Ishikawa (cell line): ENCODE data around the gene ALOX5.

ENCODE experiments used
- CEBPB ChIP-seq: IDR thresholded peaks from 2 replicates; pipeline ENCODE4 v1.6.1; 2012
- CREB1 ChIP-seq: IDR thresholded peaks from 2 replicates; pipeline ENCODE4 v1.6.1; 2012; ENCODE audit warnings: low read depth
- EGR1 ChIP-seq: IDR thresholded peaks from 2 replicates; pipeline ENCODE4 v1.6.1; 2012
- EP300 ChIP-seq: IDR thresholded peaks from 2 replicates; pipeline ENCODE4 v1.6.1; 2012; ENCODE audit warnings: borderline replicate concordance
- FOXM1 ChIP-seq: IDR thresholded peaks from 2 replicates; pipeline ENCODE4 v1.6.1; 2012; ENCODE audit warnings: low read depth, borderline replicate concordance
- MAX ChIP-seq: IDR thresholded peaks from 2 replicates; pipeline ENCODE4 v1.6.1; 2012
- NFIC ChIP-seq: IDR thresholded peaks from 2 replicates; pipeline ENCODE4 v1.6.1; 2012
- RAD21 ChIP-seq: IDR thresholded peaks from 2 replicates; pipeline ENCODE4 v1.6.1; 2012; ENCODE audit warnings: low read depth
- TAF1 ChIP-seq: IDR thresholded peaks from 2 replicates; pipeline ENCODE4 v1.6.1; 2012; ENCODE audit warnings: low read depth, mild to moderate bottlenecking
- TCF12 ChIP-seq: IDR thresholded peaks from 2 replicates; pipeline ENCODE4 v1.6.1; 2012; ENCODE audit warnings: low read depth
- TEAD4 ChIP-seq: IDR thresholded peaks from 2 replicates; pipeline ENCODE4 v1.6.1; 2012
- YY1 ChIP-seq: IDR thresholded peaks from 2 replicates; pipeline ENCODE4 v1.6.1; 2012; ENCODE audit warnings: low read depth
- ZBTB7A ChIP-seq: IDR thresholded peaks from 2 replicates; pipeline ENCODE4 v1.6.1; 2012; ENCODE audit warnings: low read depth
- TF ChIP-seq, protein P1 (sequence below): IDR thresholded peaks from 2 replicates; pipeline ENCODE4 v1.6.1; 2012
- TF ChIP-seq, protein P2 (sequence below): IDR thresholded peaks from 2 replicates; pipeline ENCODE4 v1.6.1; 2012; ENCODE audit warnings: low read depth, mild to moderate bottlenecking

Gene ALOX5

GRCh38 chr10:45452268-45452667 is 78.3 kb downstream of the ALOX5 start:
- TF ChIP-seq TEAD4 (no peak), YY1 (no peak), TAF1 (no peak), EGR1 (no peak), CEBPB (no peak)
- TF ChIP-seq, protein P1, sequence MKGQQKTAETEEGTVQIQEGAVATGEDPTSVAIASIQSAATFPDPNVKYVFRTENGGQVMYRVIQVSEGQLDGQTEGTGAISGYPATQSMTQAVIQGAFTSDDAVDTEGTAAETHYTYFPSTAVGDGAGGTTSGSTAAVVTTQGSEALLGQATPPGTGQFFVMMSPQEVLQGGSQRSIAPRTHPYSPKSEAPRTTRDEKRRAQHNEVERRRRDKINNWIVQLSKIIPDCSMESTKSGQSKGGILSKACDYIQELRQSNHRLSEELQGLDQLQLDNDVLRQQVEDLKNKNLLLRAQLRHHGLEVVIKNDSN, result no peak
- TF ChIP-seq, protein P2, sequence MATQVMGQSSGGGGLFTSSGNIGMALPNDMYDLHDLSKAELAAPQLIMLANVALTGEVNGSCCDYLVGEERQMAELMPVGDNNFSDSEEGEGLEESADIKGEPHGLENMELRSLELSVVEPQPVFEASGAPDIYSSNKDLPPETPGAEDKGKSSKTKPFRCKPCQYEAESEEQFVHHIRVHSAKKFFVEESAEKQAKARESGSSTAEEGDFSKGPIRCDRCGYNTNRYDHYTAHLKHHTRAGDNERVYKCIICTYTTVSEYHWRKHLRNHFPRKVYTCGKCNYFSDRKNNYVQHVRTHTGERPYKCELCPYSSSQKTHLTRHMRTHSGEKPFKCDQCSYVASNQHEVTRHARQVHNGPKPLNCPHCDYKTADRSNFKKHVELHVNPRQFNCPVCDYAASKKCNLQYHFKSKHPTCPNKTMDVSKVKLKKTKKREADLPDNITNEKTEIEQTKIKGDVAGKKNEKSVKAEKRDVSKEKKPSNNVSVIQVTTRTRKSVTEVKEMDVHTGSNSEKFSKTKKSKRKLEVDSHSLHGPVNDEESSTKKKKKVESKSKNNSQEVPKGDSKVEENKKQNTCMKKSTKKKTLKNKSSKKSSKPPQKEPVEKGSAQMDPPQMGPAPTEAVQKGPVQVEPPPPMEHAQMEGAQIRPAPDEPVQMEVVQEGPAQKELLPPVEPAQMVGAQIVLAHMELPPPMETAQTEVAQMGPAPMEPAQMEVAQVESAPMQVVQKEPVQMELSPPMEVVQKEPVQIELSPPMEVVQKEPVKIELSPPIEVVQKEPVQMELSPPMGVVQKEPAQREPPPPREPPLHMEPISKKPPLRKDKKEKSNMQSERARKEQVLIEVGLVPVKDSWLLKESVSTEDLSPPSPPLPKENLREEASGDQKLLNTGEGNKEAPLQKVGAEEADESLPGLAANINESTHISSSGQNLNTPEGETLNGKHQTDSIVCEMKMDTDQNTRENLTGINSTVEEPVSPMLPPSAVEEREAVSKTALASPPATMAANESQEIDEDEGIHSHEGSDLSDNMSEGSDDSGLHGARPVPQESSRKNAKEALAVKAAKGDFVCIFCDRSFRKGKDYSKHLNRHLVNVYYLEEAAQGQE, result no peak

DNA sequence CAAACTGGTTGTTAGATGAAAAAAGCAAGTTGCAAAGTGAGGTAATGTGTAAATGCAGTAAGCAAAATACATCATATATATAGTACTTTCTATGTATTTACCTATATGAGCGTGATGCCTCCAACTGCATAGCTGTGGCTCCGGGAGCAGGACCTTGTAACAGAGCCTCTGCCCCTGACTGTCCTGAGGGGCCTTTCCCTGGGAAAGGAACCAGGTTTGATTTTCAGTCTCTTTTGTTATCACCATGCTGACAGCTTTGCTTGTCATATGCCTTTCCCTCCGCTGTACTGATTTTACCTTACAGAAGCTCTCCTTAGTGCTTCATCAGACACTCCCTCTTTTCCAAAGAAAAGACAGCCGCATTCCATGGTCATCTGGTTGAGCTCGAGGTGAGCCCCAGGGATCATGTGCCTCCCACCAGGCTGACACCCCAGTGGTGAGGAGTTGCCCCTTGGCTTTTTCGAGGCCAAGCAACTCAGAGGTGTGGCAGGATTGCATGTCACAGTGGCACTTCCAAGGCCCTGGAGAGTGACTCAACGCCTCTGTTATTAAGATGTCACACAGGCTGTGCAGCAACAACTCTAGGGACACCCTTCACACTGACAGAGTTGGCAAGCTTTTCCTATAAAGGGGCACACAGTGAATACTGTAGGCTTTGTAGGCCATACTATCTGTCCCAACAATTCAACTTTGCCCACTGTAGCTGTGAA is 78.9 kb downstream of the ALOX5 start:
- no peak for TF ChIP-seq EGR1

- TF ChIP-seq, protein P1, result no peak
- no peak for TF ChIP-seq FOXM1
- TF ChIP-seq EP300, result no peak
- TF ChIP-seq CREB1, result no peak
- TF ChIP-seq TCF12, result no peak
- TF ChIP-seq TEAD4, result no peak
- TF ChIP-seq ZBTB7A, result no peak
- no peak for TF ChIP-seq TAF1
- TF ChIP-seq CEBPB, result no peak
- no peak for TF ChIP-seq YY1
- TF ChIP-seq, protein P2, result no peak
- TF ChIP-seq EGR1, result no peak
Observed at GRCh38 chr10:45453639-45454255, 79.7 kb downstream of the ALOX5 start.

DNA sequence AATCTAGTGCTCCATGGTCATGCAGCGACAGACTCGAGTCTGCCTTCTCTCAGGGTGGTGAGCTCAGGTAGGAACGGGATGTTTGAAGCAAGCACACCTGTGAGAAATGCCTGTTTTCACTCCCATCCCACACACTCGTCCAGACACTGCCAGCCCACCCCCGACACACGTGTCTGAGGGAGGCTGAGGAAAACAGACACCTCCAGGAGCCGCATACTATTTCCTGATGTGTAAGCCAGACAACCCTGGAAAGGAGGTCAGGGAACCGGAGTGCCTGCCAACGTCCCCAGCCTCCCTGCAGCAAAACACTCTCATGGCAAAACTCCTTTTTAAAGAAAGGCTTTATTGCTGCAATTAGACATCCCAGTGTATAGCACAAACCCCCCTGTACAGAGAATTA is 80.2 kb downstream of the ALOX5 start:
- no peak for TF ChIP-seq EGR1
- TF ChIP-seq CREB1, result no peak
- TF ChIP-seq TAF1, result no peak
- no peak for TF ChIP-seq TCF12
- TF ChIP-seq NFIC, result no peak
- TF ChIP-seq YY1, result no peak
- TF ChIP-seq ZBTB7A, result no peak
- TF ChIP-seq, protein P2, result no peak
- TF ChIP-seq MAX, result no peak
- TF ChIP-seq RAD21, result no peak
- TF ChIP-seq, protein P1, result no peak
- TF ChIP-seq EP300, result no peak
- TF ChIP-seq FOXM1, result no peak
- no peak for TF ChIP-seq TEAD4

- no peak for TF ChIP-seq NFIC
- no peak for TF ChIP-seq YY1
- TF ChIP-seq CREB1, result no peak
- TF ChIP-seq TEAD4, result no peak
- no peak for TF ChIP-seq TCF12
- no peak for TF ChIP-seq MAX
- no peak for TF ChIP-seq CEBPB
- TF ChIP-seq EGR1, result no peak
- no peak for TF ChIP-seq ZBTB7A
Observed at GRCh38 chr10:45454859-45455258, 80.8 kb downstream of the ALOX5 start.
